H1 (cell line): Measurements from ENCODE around the gene MSI2. TPM values are rescaled to one million over a fixed set of nuclear protein-coding genes. Genes with fewer than 3 reads are reported as not detected.

Experiments used
- CTCF ChIA-PET: fragments of 300-600 bp; sonication (Branson Sonifier 250); formaldehyde crosslinking; loops from one replicate; lab custom pipeline; 2021; ENCODE audit not compliant: partially characterized antibody; lab: Charles Lee
- POLR2A ChIA-PET: fragments of 300-600 bp; sonication (Branson Sonifier 250); formaldehyde crosslinking; loops from one replicate; lab custom pipeline; 2021; ENCODE audit warnings: inconsistent platforms; ENCODE audit not compliant: partially characterized antibody; lab: Charles Lee
- DNase-seq, 2 experiments: peaks; one replicate each; pipeline versions ENCODE4 v3.0.0 to v3.0.0-alpha.2; 2010 to 2022; ENCODE audit warnings: low spot score in 2 of 2, low read depth in 1 of 2, mixed read lengths in 1 of 2
- FAIRE-seq: peaks from 2 replicates; lab custom pipeline; 2011; peaks lifted over from hg19 to GRCh38; lab: Jason Lieb, UNC
- H2AFZ ChIP-seq: 2 replicates; pipeline ENCODE4 v1.8.1; 2012; ENCODE audit warnings: low read length, inconsistent platforms
- H2AK5ac ChIP-seq: 2 replicates; pipeline ENCODE4 v1.6.1; 2013; ENCODE audit warnings: low read depth, low read length
- H2BK120ac ChIP-seq: replicated peaks from 2 replicates; pipeline ENCODE3; 2013; ENCODE audit warnings: low read depth, low read length, inconsistent platforms
- H2BK12ac ChIP-seq: 2 replicates; pipeline ENCODE4 v1.6.1; 2013; ENCODE audit warnings: low read depth, low read length
- H2BK15ac ChIP-seq: 2 replicates; pipeline ENCODE4 v1.6.1; 2013; ENCODE audit warnings: low read length
- H2BK20ac ChIP-seq: 2 replicates; pipeline ENCODE4 v1.6.1; 2013; ENCODE audit warnings: low read length
- H2BK5ac ChIP-seq: 2 replicates; pipeline ENCODE4 v1.6.1; 2013; ENCODE audit warnings: low read depth, low read length
- H3K14ac ChIP-seq: 2 replicates; pipeline ENCODE4 v1.6.1; 2013; ENCODE audit warnings: inconsistent platforms; ENCODE audit not compliant: insufficient read length
- H3K18ac ChIP-seq: 2 replicates; pipeline ENCODE4 v1.6.1; 2013; ENCODE audit warnings: low read length; ENCODE audit errors: extremely low read depth
- H3K23ac ChIP-seq: 2 replicates; pipeline ENCODE4 v1.6.1; 2013; ENCODE audit warnings: inconsistent platforms; ENCODE audit not compliant: insufficient read length
- H3K23me2 ChIP-seq: 2 replicates; pipeline ENCODE4 v1.6.1; 2013; ENCODE audit warnings: low read depth, low read length
- H3K27ac ChIP-seq: 2 replicates; pipeline ENCODE4 v1.6.1; 2011; ENCODE audit warnings: low read depth, low read length, inconsistent platforms
- H3K27me3 ChIP-seq, 4 experiments: replicated peaks in 1 of 4; 1 replicate in 1 of 4; 2 replicates in 3 of 4; pipeline versions ENCODE4 v1.6.1 to v1.8.1; 2011 to 2013; ENCODE audit warnings: low read length in 3 of 4, mild to moderate bottlenecking in 3 of 4, inconsistent platforms in 2 of 4, mixed read lengths in 2 of 4, moderate library complexity in 1 of 4; ENCODE audit not compliant: control insufficient read depth in 3 of 4, insufficient read depth in 3 of 4; ENCODE audit errors: extremely low read depth in 1 of 4
- H3K36me3 ChIP-seq, 4 experiments: 2 replicates each; pipeline versions ENCODE4 v1.6.1 to v1.8.1; 2011 to 2013; ENCODE audit warnings: mild to moderate bottlenecking in 4 of 4, low read length in 3 of 4, moderate library complexity in 2 of 4, control low read depth in 1 of 4, inconsistent platforms in 1 of 4; ENCODE audit not compliant: insufficient read depth in 4 of 4, control insufficient read depth in 2 of 4
- H3K4ac ChIP-seq: replicated peaks from 2 replicates; pipeline ENCODE3; 2013; ENCODE audit warnings: low read length, low read depth, mixed read lengths, inconsistent platforms; ENCODE audit not compliant: insufficient read length
- H3K4me1 ChIP-seq, 4 experiments: replicated peaks in 1 of 4; 1 replicate in 1 of 4; 2 replicates in 3 of 4; pipeline versions ENCODE4 v1.6.1 to v1.8.1; 2011 to 2013; ENCODE audit warnings: low read length in 3 of 4, inconsistent platforms in 2 of 4, mixed read lengths in 1 of 4; ENCODE audit not compliant: insufficient read depth in 4 of 4, control insufficient read depth in 3 of 4
- H3K4me2 ChIP-seq, 2 experiments: 2 replicates each; pipeline versions ENCODE4 v1.6.1 to v1.8.1; 2011 to 2013; ENCODE audit warnings: low read depth in 2 of 2, low read length in 2 of 2, control low read depth in 1 of 2, inconsistent platforms in 1 of 2, mild to moderate bottlenecking in 1 of 2; ENCODE audit not compliant: insufficient read depth in 1 of 2
- H3K4me3 ChIP-seq, 4 experiments: fragments of 200-600, 300-600 bp in 1 of 4; sonication (generic), shearing (Covaris generic), sonication (Bioruptor Twin) in 1 of 4; 2 replicates each; pipeline versions ENCODE4 v1.5.1 to v1.8.1; 2011 to 2016; ENCODE audit warnings: low read length in 4 of 4, low read depth in 3 of 4, control low read depth in 2 of 4, inconsistent platforms in 2 of 4, mild to moderate bottlenecking in 2 of 4, mixed read lengths in 1 of 4, moderate library complexity in 1 of 4; ENCODE audit not compliant: insufficient read depth in 2 of 4; ENCODE audit errors: extremely low read depth in 1 of 4
- H3K56ac ChIP-seq: replicated peaks from 2 replicates; pipeline ENCODE3; 2013; ENCODE audit warnings: low read depth, mild to moderate bottlenecking, mixed read lengths, low read length, inconsistent platforms; ENCODE audit not compliant: insufficient read length
- H3K79me1 ChIP-seq: 2 replicates; pipeline ENCODE4 v1.6.1; 2013; ENCODE audit warnings: low read depth, low read length, control low read depth
- H3K79me2 ChIP-seq, 2 experiments: 2 replicates each; pipeline versions ENCODE4 v1.6.1 to v1.8.1; 2012 to 2013; ENCODE audit warnings: low read length in 2 of 2, mild to moderate bottlenecking in 2 of 2, inconsistent platforms in 1 of 2; ENCODE audit not compliant: insufficient read depth in 2 of 2, control insufficient read depth in 1 of 2
- H3K9ac ChIP-seq, 4 experiments: replicated peaks in 1 of 4; 1 replicate in 1 of 4; 2 replicates in 3 of 4; pipeline versions ENCODE4 v1.6.1 to v1.8.1; 2011 to 2013; ENCODE audit warnings: low read depth in 3 of 4, low read length in 3 of 4, control low read depth in 2 of 4, mild to moderate bottlenecking in 2 of 4, moderate library complexity in 2 of 4, inconsistent platforms in 1 of 4; ENCODE audit errors: extremely low read depth in 1 of 4
- H3K9me3 ChIP-seq, 2 experiments: 2 replicates each; pipeline versions ENCODE4 v1.6.1 to v1.8.1; 2012 to 2013; ENCODE audit warnings: mild to moderate bottlenecking in 2 of 2, moderate library complexity in 2 of 2, control low read depth in 1 of 2, inconsistent platforms in 1 of 2, low read depth in 1 of 2, low read length in 1 of 2, mixed read lengths in 1 of 2; ENCODE audit not compliant: insufficient read depth in 2 of 2
- H4K20me1 ChIP-seq, 2 experiments: replicated peaks in 1 of 2; 2 replicates each; pipeline versions ENCODE3 to v1.8.1; 2011 to 2013; ENCODE audit warnings: inconsistent platforms in 2 of 2, low read length in 2 of 2, mild to moderate bottlenecking in 1 of 2; ENCODE audit not compliant: insufficient read depth in 2 of 2, control insufficient read depth in 1 of 2
- H4K5ac ChIP-seq: 2 replicates; pipeline ENCODE4 v1.6.1; 2013; ENCODE audit warnings: low read length, low read depth, mixed read lengths, inconsistent platforms; ENCODE audit not compliant: insufficient read length
- H4K8ac ChIP-seq: 2 replicates; pipeline ENCODE4 v1.8.0; 2013; ENCODE audit warnings: mild to moderate bottlenecking, moderate library complexity, low read length, inconsistent platforms; ENCODE audit not compliant: insufficient read depth; ENCODE audit errors: extremely low read depth
- H4K91ac ChIP-seq: replicated peaks from 2 replicates; pipeline ENCODE3; 2013; ENCODE audit warnings: low read length, mixed read lengths, inconsistent platforms; ENCODE audit not compliant: insufficient read length
- BRCA1 ChIP-seq: IDR thresholded peaks from 2 replicates; pipeline ENCODE4 v1.6.1; 2012; ENCODE audit warnings: low read depth, low read length, improper control_type of control experiment
- CREB1 ChIP-seq: IDR thresholded peaks from 2 replicates; pipeline ENCODE4 v1.6.1; 2012; ENCODE audit warnings: inconsistent platforms
- CTBP2 ChIP-seq: IDR thresholded peaks from 2 replicates; pipeline ENCODE4 v1.7.0; 2011; ENCODE audit warnings: borderline replicate concordance, mild to moderate bottlenecking, moderate library complexity, mixed read lengths, low read length; ENCODE audit not compliant: insufficient read depth, insufficient read length
- EGR1 ChIP-seq: IDR thresholded peaks from 2 replicates; pipeline ENCODE4 v1.6.1; 2011; ENCODE audit warnings: low read depth, low read length, borderline replicate concordance
- HDAC2 ChIP-seq, 2 experiments: fragments of 300-600 bp in 1 of 2; sonication (generic) in 1 of 2; IDR thresholded peaks; 2 replicates each; pipeline ENCODE4 v1.6.1; 2011 to 2012; ENCODE audit warnings: low read depth in 2 of 2, low read length in 2 of 2, mild to moderate bottlenecking in 2 of 2, moderate library complexity in 2 of 2, borderline replicate concordance in 1 of 2, inconsistent platforms in 1 of 2
- POLR2A ChIP-seq, 2 experiments: IDR thresholded peaks; 1 replicate in 1 of 2; 2 replicates in 1 of 2; pipeline ENCODE4 v1.6.1; 2011; ENCODE audit warnings: low read depth in 2 of 2, low read length in 2 of 2, mild to moderate bottlenecking in 2 of 2; ENCODE audit errors: control extremely low read depth in 1 of 2
- RXRA ChIP-seq: IDR thresholded peaks from 2 replicates; pipeline ENCODE4 v1.6.1; 2011; ENCODE audit warnings: low read depth, mild to moderate bottlenecking, low read length, moderate library complexity; ENCODE audit not compliant: insufficient read depth
- SIX5 ChIP-seq: IDR thresholded peaks from 2 replicates; pipeline ENCODE4 v1.6.1; 2011; ENCODE audit warnings: mild to moderate bottlenecking, low read depth, low read length
- SP1 ChIP-seq: IDR thresholded peaks from 2 replicates; pipeline ENCODE4 v1.6.1; 2011; ENCODE audit warnings: low read depth, low read length
- WGBS, 2 experiments: shearing (Covaris generic) in 1 of 2; methylation state at CpG; one replicate each; pipeline versions ENCODE4 v1.1.6 to v1.1.7; 2013 to 2015; ENCODE audit warnings: low lambda C conversion rate in 2 of 2, mixed read lengths in 2 of 2, inconsistent platforms in 1 of 2, low coverage in 1 of 2, missing lambda C conversion rate in 1 of 2; ENCODE audit not compliant: insufficient replicate concordance in 2 of 2, insufficient coverage in 1 of 2, insufficient read length in 1 of 2; ENCODE audit errors: extremely low coverage in 1 of 2, missing lambda C conversion rate in 1 of 2; 5-methylcytosine and 5-hydroxymethylcytosine counted together
- polyA plus RNA-seq, 7 experiments: library from polyadenylated mRNA; depleted of rRNA in 3 of 7; stranded (reverse) in 5 of 7; unstranded in 2 of 7; fragments of >200 nt in 5 of 7; fragments of 200-250 nt in 2 of 7; gene quantifications; 1 replicate in 5 of 7; 2 replicates in 1 of 7; 4 replicates in 1 of 7; pipeline versions ENCODE4 v1.2.1 to v1.2.3, GENCODE V29; 2011 to 2013; ENCODE audit warnings: missing spikeins in 2 of 7, mixed read lengths in 2 of 7
- total RNA-seq: library from RNA; stranded (reverse); fragmentation: NEBNext Ultra II Directional; extraction: Animal tissue kit (Norgen Biotek cat#: 25700); gene quantifications from 2 replicates; pipeline ENCODE4 v1.2.1, GENCODE V29; 2021

MSI2 gene
- total and polyA plus RNA-seq, 2 of the 8 experiments (the other 6 are each of a cell fraction or from before 2014, with no cell fraction given) = 36.7 to 80.6 TPM

GRCh38 chr17:57357830-57358430 lies 101.6 kb downstream of the MSI2 start:
- no peak overlapping the region for H3K18ac ChIP-seq
- H3K14ac ChIP-seq = no peak overlapping the region
- ChIA-PET CTCF (interaction anchor here (0.8 to 1.5 kb wide), 5 partner anchors 16 to 115 kb away, joined by 3 to 10 read pairs (median 4); no protein-coding TSS in a partner anchor), POLR2A (interaction anchor here (0.9 kb wide), 1 partner anchor 8 kb away, joined by 3 read pairs; no protein-coding TSS in a partner anchor)
- H4K91ac ChIP-seq = no peak overlapping the region
- H3K4me3 ChIP-seq = no peak overlapping the region
- H3K27me3 ChIP-seq = no peaks in the 10 kb centered on the region
- no peaks in the 10 kb centered on the region for H3K9me3 ChIP-seq
- peaks cover 14% of the 10 kb centered on the region for H3K79me1 ChIP-seq
- no peak overlapping the region for H3K23ac ChIP-seq
- H4K8ac ChIP-seq = no peak overlapping the region
- H2AFZ ChIP-seq = no peak overlapping the region
- no peak overlapping the region for H2BK12ac ChIP-seq
- no peak overlapping the region for H2BK20ac ChIP-seq
- no peak overlapping the region for H2BK120ac ChIP-seq
- H3K27ac ChIP-seq = no peak overlapping the region
- H3K23me2 ChIP-seq = no peaks in the 10 kb centered on the region; the same call in 1 of the 2 replicates
- no peak overlapping the region for H2AK5ac ChIP-seq
- H3K4me1 ChIP-seq = peaks cover 2 to 10% (median 5%) of the 10 kb centered on the region in 4 experiments; a peak in 5 of 7 replicates
- no peaks in the 10 kb centered on the region for H3K36me3 ChIP-seq
- H3K79me2 ChIP-seq = peaks cover 3 to 77% of the 10 kb centered on the region in 2 experiments; a peak in 3 of 4 replicates
- FAIRE-seq (no peak), DNase-seq (no peak)
- TF ChIP-seq BRCA1 (no peak), CTBP2 (no peak), SIX5 (no peak), POLR2A (IDR thresholded peaks at IDR 0.05; ENCODE audit: control extremely low read depth in 1 of 2, low read depth in 2 of 2, low read length in 2 of 2) (no peak), SP1 (no peak), CREB1 (no peak), RXRA (no peak), HDAC2 (IDR thresholded peaks at IDR 0.05; ENCODE audit: borderline replicate concordance in 1 of 2, low read depth in 2 of 2, low read length in 2 of 2) (no peak), EGR1 (no peak)
- no peak overlapping the region for H3K4me2 ChIP-seq
- H3K4ac ChIP-seq = no peak overlapping the region
- H4K5ac ChIP-seq = no peak overlapping the region
- H3K56ac ChIP-seq = no peak overlapping the region
- H4K20me1 ChIP-seq = peaks cover 0 to 7% of the 10 kb centered on the region in 2 experiments
- H3K9ac ChIP-seq = no peak overlapping the region
- H2BK15ac ChIP-seq = no peak overlapping the region
- 89% methylated on average over 3 of the region's 3 CpGs; no CpG with 5 or more reads in 1 of the 2 experiments for WGBS, 2 experiments
- no peak overlapping the region for H2BK5ac ChIP-seq
